ENCODE data around the gene HFE.

GRCh38 chr6:26068036-26068435 lies 19.2 kb upstream of the HFE start:
- TF ChIP-seq POLR2A (IDR thresholded peaks at IDR 0.05; ENCODE audit: low read depth, low read length) (no peak), TAF1 (IDR thresholded peaks at IDR 0.05; ENCODE audit: borderline replicate concordance, low read depth, low read length) (no peak)

All from GM12892 (cell line).